ENCODE results near the gene GNG13. TPM values are rescaled to one million over a fixed set of nuclear protein-coding genes. Genes with fewer than 3 reads are reported as not detected.

The GNG13 gene
- total RNA-seq, 3 donors from 2014 or later (not counting 1 experiment from before 2014, with no cell fraction given), result not detected

DNA sequence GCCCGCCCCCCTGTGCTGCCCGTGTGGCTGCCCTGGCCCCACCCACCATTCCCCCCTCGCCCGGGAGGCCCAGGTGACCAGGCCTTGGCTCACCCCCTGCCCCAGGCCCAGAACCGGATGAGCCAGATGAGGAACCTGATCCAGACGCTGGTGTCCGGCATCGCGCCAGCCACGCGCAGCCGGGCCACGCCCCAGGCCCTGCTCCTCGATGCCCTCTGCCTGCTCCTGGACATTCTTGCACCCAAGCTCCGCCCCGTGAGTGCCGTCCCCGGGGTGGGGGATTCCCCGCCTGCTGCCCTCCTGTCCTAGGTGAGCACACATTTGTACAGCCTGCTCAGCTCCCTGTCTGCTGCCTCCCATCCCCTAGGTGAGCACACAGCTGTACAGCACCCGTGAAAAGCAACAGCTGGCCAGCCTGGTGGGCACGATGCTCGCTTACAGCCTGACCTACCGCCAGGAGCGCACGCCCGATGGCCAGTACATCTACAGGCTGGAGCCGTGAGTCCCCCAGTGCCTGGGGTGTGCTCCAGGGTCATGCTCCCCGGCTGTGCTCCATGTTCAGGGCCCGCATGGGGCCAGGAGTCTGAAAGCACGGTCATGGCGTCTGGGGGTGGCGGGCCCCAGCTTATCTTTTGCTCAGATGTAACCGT, 4.8 kb downstream of the GNG13 start:
- intact Hi-C loops (cut with micrococcal nuclease), result no loop called here
- 89% methylated on average over 32 of the region's 33 CpGs for WGBS (ENCODE audit: insufficient coverage)
- no peaks in the 10 kb centered on the region for H3K9me3 ChIP-seq (ENCODE audit: control insufficient read depth, insufficient read depth, low read length)
- Mint-ChIP-seq H3K9me3 (no peaks in the 10 kb centered on the region), H3K4me1 (no peaks in the 10 kb centered on the region), H3K27me3 (ENCODE audit: low read depth in 2 of 2) (peaks cover 0 to 3% of the 10 kb centered on the region in 2 donors), H3K4me3 (no peak overlapping the region), H3K36me3 (no peaks in the 10 kb centered on the region), H3K27ac (no peak overlapping the region)
- peaks cover 5% of the 10 kb centered on the region for H3K27me3 ChIP-seq (ENCODE audit: control insufficient read depth, insufficient read depth, low read length)
- no peaks in the 10 kb centered on the region for H3K4me1 ChIP-seq (ENCODE audit: control insufficient read depth, insufficient read depth, low read length)
- TF ChIP-seq, protein P1, sequence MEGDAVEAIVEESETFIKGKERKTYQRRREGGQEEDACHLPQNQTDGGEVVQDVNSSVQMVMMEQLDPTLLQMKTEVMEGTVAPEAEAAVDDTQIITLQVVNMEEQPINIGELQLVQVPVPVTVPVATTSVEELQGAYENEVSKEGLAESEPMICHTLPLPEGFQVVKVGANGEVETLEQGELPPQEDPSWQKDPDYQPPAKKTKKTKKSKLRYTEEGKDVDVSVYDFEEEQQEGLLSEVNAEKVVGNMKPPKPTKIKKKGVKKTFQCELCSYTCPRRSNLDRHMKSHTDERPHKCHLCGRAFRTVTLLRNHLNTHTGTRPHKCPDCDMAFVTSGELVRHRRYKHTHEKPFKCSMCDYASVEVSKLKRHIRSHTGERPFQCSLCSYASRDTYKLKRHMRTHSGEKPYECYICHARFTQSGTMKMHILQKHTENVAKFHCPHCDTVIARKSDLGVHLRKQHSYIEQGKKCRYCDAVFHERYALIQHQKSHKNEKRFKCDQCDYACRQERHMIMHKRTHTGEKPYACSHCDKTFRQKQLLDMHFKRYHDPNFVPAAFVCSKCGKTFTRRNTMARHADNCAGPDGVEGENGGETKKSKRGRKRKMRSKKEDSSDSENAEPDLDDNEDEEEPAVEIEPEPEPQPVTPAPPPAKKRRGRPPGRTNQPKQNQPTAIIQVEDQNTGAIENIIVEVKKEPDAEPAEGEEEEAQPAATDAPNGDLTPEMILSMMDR (IDR thresholded peaks at IDR 0.05), result no peak
- no peak overlapping the region for H3K27ac ChIP-seq (ENCODE audit: low read length)
- DNase-seq (no peak), ATAC-seq (no peak)
- no peak overlapping the region for H3K4me3 ChIP-seq (ENCODE audit: low read length)
- no peaks in the 10 kb centered on the region for H3K36me3 ChIP-seq (ENCODE audit: control insufficient read depth, insufficient read depth, low read length)

DNA sequence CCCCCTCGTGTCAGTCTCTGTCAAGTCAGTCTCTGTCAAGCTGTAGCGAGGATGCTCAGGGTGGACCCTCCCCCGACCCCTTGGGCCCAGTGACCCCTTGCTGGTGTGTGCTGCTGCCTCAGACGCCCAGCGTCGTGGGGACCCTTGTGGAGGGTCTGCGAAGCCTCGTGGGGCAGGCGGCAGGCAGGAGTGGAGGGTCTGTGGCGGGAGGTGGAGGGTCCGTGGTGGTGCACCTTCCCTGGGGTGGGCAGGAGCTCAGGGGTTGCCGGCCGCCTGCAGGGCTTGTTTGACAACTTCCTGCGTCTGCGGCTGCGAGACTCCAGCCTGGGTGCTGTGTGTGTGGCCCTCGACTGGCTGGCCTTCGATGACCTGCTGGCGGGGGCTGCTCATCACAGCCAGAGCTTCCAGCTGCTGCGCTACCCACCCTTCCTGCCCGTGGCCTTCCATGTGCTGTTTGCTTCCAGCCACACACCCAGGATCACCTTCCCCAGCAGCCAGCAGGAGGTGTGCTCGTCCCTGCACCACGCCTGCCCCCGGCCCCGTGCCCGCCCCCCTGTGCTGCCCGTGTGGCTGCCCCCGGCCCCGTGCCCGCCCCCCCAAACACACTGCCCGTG, 5.6 kb downstream of the GNG13 start:
- H3K27ac ChIP-seq (ENCODE audit: low read length), result no peak overlapping the region
- DNase-seq (no peak), ATAC-seq (no peak)
- H3K27me3 Mint-ChIP-seq (ENCODE audit: low read depth in 2 of 2), result peaks cover 0 to 3% of the 10 kb centered on the region in 2 donors
- no peak overlapping the region for H3K4me3 ChIP-seq (ENCODE audit: low read length)
- no peaks in the 10 kb centered on the region for H3K36me3 Mint-ChIP-seq
- no peak overlapping the region for H3K27ac Mint-ChIP-seq
- H3K9me3 ChIP-seq (ENCODE audit: control insufficient read depth, insufficient read depth, low read length), result no peaks in the 10 kb centered on the region
- no peaks in the 10 kb centered on the region for H3K36me3 ChIP-seq (ENCODE audit: control insufficient read depth, insufficient read depth, low read length)
- 93% methylated on average over 23 of the region's 31 CpGs for WGBS (ENCODE audit: insufficient coverage)
- peaks cover 3% of the 10 kb centered on the region for H3K27me3 ChIP-seq (ENCODE audit: control insufficient read depth, insufficient read depth, low read length)
- TF ChIP-seq, protein P1 (IDR thresholded peaks at IDR 0.05), result no peak
- H3K9me3 Mint-ChIP-seq, result no peaks in the 10 kb centered on the region
- H3K4me3 Mint-ChIP-seq, result no peak overlapping the region
- no peaks in the 10 kb centered on the region for H3K4me1 ChIP-seq (ENCODE audit: control insufficient read depth, insufficient read depth, low read length)
- no peaks in the 10 kb centered on the region for H3K4me1 Mint-ChIP-seq
- intact Hi-C loops (cut with micrococcal nuclease), result no loop called here

DNA sequence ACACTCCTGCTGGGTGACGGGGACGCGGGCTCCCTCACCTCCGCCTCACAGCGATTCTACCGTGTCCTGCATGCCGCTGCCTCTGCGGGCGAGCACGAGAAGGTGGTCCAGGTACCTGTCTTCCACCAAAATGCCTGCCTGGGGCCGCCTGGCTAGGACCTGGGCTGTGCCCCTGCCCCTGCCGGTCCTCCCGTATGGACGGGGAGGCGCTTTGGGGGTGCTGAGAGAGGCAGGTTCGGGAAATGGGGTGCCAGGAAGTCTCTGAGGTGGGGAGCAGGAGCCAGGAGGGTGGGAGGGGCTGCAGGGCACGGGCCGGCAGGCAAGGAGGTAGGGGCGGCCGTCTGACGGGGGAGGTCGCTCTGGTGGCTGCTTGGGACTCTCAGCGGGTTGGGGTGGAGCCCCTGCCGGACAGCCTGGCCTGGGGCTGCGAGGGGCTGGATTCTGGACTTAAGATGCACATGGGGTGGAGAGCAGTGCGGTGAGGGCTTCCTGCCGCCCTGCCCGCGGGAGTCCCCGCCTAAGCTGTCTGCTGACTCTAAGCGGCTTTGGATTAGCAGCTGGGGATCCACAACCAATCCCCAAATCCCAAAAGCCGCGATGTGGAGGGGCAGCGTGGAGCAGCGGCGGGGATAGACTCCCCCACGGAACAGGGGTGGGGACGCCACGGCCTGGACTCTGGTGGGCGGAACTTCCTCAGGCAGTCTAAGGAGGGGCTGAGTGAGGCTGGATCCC, 6.3 kb downstream of the GNG13 start:
- intact Hi-C loops (cut with micrococcal nuclease), result no loop called here
- H3K4me1 Mint-ChIP-seq, result no peaks in the 10 kb centered on the region
- WGBS (ENCODE audit: insufficient coverage), result 94% methylated on average over 40 of the region's 40 CpGs
- Histone ChIP-seq H3K4me3 (ENCODE audit: low read length) (no peak overlapping the region), H3K36me3 (ENCODE audit: control insufficient read depth, insufficient read depth, low read length) (no peaks in the 10 kb centered on the region), H3K4me1 (ENCODE audit: control insufficient read depth, insufficient read depth, low read length) (peaks cover 4% of the 10 kb centered on the region), H3K9me3 (ENCODE audit: control insufficient read depth, insufficient read depth, low read length) (no peaks in the 10 kb centered on the region), H3K27me3 (ENCODE audit: control insufficient read depth, insufficient read depth, low read length) (no peaks in the 10 kb centered on the region), H3K27ac (ENCODE audit: low read length) (no peak overlapping the region)
- no peaks in the 10 kb centered on the region for H3K36me3 Mint-ChIP-seq
- DNase-seq, result no peak
- peaks cover 0 to 3% of the 10 kb centered on the region in 2 donors for H3K27me3 Mint-ChIP-seq (ENCODE audit: low read depth in 2 of 2)
- H3K27ac Mint-ChIP-seq, result no peak overlapping the region
- ATAC-seq, result no peak
- no peaks in the 10 kb centered on the region for H3K9me3 Mint-ChIP-seq
- no peak overlapping the region for H3K4me3 Mint-ChIP-seq
- TF ChIP-seq, protein P1 (IDR thresholded peaks at IDR 0.05), result no peak
